GM21723 (cell line): ENCODE measurements around the gene DPF3.

ENCODE experiments used
- ATAC-seq: cut with Tn5 transposase; IDR thresholded peaks from one replicate; pipeline ENCODE4 v1.9.1; 2021; ENCODE audit warnings: mild to moderate bottlenecking, moderate library complexity; ENCODE audit not compliant: unreplicated experiment

DPF3 gene

GRCh38 chr14:72801836-72802587, 91.9 kb downstream of the DPF3 start:
- no peak for ATAC-seq

GRCh38 chr14:72801381-72801812, 92.5 kb downstream of the DPF3 start:
- ATAC-seq: no peak

GRCh38 chr14:72800848-72801370, 93.0 kb downstream of the DPF3 start:
- no peak for ATAC-seq

GRCh38 chr14:72800296-72800695, 93.6 kb downstream of the DPF3 start:
- no peak for ATAC-seq

- no peak for ATAC-seq
Measured at GRCh38 chr14:72796935-72797334, 97.0 kb downstream of the DPF3 start.

- ATAC-seq: no peak
Measured at GRCh38 chr14:72793156-72793939, 100.6 kb downstream of the DPF3 start.

GRCh38 chr14:72792051-72792788, 101.7 kb downstream of the DPF3 start:
- no peak for ATAC-seq

GRCh38 chr14:72790887-72791566, 102.9 kb downstream of the DPF3 start:
- no peak for ATAC-seq

- no peak for ATAC-seq
Measured at GRCh38 chr14:72788972-72789728, 104.8 kb downstream of the DPF3 start.

GRCh38 chr14:72788255-72788654, 105.6 kb downstream of the DPF3 start:
- no peak for ATAC-seq

- ATAC-seq: no peak
Measured at GRCh38 chr14:72787841-72788240, 106.1 kb downstream of the DPF3 start.

GRCh38 chr14:72786378-72787350, 107.2 kb downstream of the DPF3 start:
- no peak for ATAC-seq

- ATAC-seq: no peak
Measured at GRCh38 chr14:72783741-72784140, 110.2 kb downstream of the DPF3 start.

GRCh38 chr14:72782817-72783216, 111.1 kb downstream of the DPF3 start:
- ATAC-seq: no peak

- ATAC-seq: no peak
Measured at GRCh38 chr14:72781561-72782508, 112.1 kb downstream of the DPF3 start.

- no peak for ATAC-seq
Measured at GRCh38 chr14:72780751-72781150, 113.2 kb downstream of the DPF3 start.

GRCh38 chr14:72779679-72780078, 114.2 kb downstream of the DPF3 start:
- ATAC-seq: no peak

GRCh38 chr14:72777636-72778035, 116.3 kb downstream of the DPF3 start:
- no peak for ATAC-seq
